Endothelial cell of umbilical vein (primary cell): ENCODE measurements around the gene GAP43. TPM values are rescaled to one million over a fixed set of nuclear protein-coding genes. Genes with fewer than 3 reads are reported as not detected.

ENCODE experiments used
- BruUV-seq: library from RNA; stranded (reverse); fragments of 400-500 nt; replicated peaks from 2 replicates; lab custom pipeline; 2021; lab: Mats Ljungman, UMichigan
- CTCF ChIA-PET: fragments of 300-600, 350-600 bp; sonication (Branson Sonifier 250); formaldehyde crosslinking; loops from one replicate; lab custom pipeline; 2021; ENCODE audit warnings: antibody characterized with exemption, inconsistent platforms; lab: Charles Lee
- POLR2A ChIA-PET: fragments of 300-600, 350-600 bp; sonication (Branson Sonifier 250); formaldehyde crosslinking; loops from one replicate; lab custom pipeline; 2021; ENCODE audit warnings: antibody characterized with exemption, inconsistent platforms; lab: Charles Lee
- DNase-seq: peaks from one replicate; pipeline ENCODE4 v3.0.0-alpha.2; 2011; ENCODE audit warnings: low read depth, low spot score
- FAIRE-seq: peaks from 2 replicates; lab custom pipeline; 2011; peaks lifted over from hg19 to GRCh38; lab: Jason Lieb, UNC
- H2AFZ ChIP-seq: 2 replicates; pipeline ENCODE4 v1.6.0; 2012; ENCODE audit warnings: low read depth, low read length, control low read depth, inconsistent platforms
- H3K27ac ChIP-seq: 2 replicates; pipeline ENCODE4 v1.5.1; 2011; ENCODE audit warnings: low read depth, mild to moderate bottlenecking, control low read depth, low read length, moderate library complexity; ENCODE audit not compliant: insufficient read depth
- H3K27me3 ChIP-seq, 2 experiments: 2 replicates each; pipeline versions ENCODE4 v1.6.0 to v1.6.1; 2011; ENCODE audit warnings: low read length in 2 of 2, mixed read lengths in 1 of 2; ENCODE audit not compliant: control insufficient read depth in 2 of 2, insufficient read depth in 2 of 2
- H3K36me3 ChIP-seq, 2 experiments: 2 replicates in 1 of 2; 3 replicates in 1 of 2; pipeline ENCODE4 v1.5.1; 2011; ENCODE audit warnings: low read length in 2 of 2, mild to moderate bottlenecking in 1 of 2, moderate library complexity in 1 of 2; ENCODE audit not compliant: control insufficient read depth in 2 of 2, insufficient read depth in 2 of 2; ENCODE audit errors: extremely low read depth in 1 of 2
- H3K4me1 ChIP-seq: 3 replicates; pipeline ENCODE4 v1.5.1; 2011; ENCODE audit warnings: mild to moderate bottlenecking, low read length; ENCODE audit not compliant: control insufficient read depth, insufficient read depth; ENCODE audit errors: extremely low read depth
- H3K4me2 ChIP-seq: 2 replicates; pipeline ENCODE4 v1.6.1; 2011; ENCODE audit warnings: low read length, control low read depth, mixed read lengths; ENCODE audit not compliant: insufficient read depth
- H3K4me3 ChIP-seq, 3 experiments: fragments of 200-600 bp in 1 of 3; sonication (generic), shearing (Covaris generic) in 1 of 3; replicated peaks in 1 of 3; 2 replicates each; pipeline ENCODE4 v1.5.1; 2011 to 2016; ENCODE audit warnings: control low read depth in 3 of 3, low read length in 3 of 3, mild to moderate bottlenecking in 2 of 3, inconsistent platforms in 1 of 3, low read depth in 1 of 3, moderate library complexity in 1 of 3; ENCODE audit not compliant: insufficient read depth in 1 of 3
- H3K79me2 ChIP-seq: 2 replicates; pipeline ENCODE4 v1.6.0; 2012; ENCODE audit warnings: low read length, inconsistent platforms; ENCODE audit not compliant: control insufficient read depth, insufficient read depth
- H3K9ac ChIP-seq: replicated peaks from 2 replicates; pipeline ENCODE3; 2011; ENCODE audit warnings: low read length, control low read depth; ENCODE audit not compliant: insufficient read depth; ENCODE audit errors: extremely low read depth
- H3K9me1 ChIP-seq: replicated peaks from 3 replicates; pipeline ENCODE4 v1.6.0; 2011; ENCODE audit warnings: mild to moderate bottlenecking, low read length; ENCODE audit not compliant: control insufficient read depth, insufficient read depth; ENCODE audit errors: extremely low read depth
- H3K9me3 ChIP-seq: replicated peaks from 2 replicates; pipeline ENCODE4 v1.5.1; 2012; ENCODE audit warnings: low read length, inconsistent platforms; ENCODE audit not compliant: control insufficient read depth, insufficient read depth
- H4K20me1 ChIP-seq: replicated peaks from 2 replicates; pipeline ENCODE3; 2011; ENCODE audit warnings: mild to moderate bottlenecking, low read length; ENCODE audit not compliant: control insufficient read depth, insufficient read depth; ENCODE audit errors: extremely low read depth
- EZH2 ChIP-seq: IDR thresholded peaks from 2 replicates; pipeline ENCODE4 v1.6.1; 2012; ENCODE audit warnings: borderline replicate concordance, low read depth, mild to moderate bottlenecking, moderate library complexity, low read length, inconsistent platforms; ENCODE audit not compliant: severe bottlenecking
- FOS ChIP-seq: IDR thresholded peaks from 2 replicates; pipeline ENCODE4 v1.6.1; 2011; ENCODE audit warnings: mild to moderate bottlenecking, low read length, moderate library complexity, borderline replicate concordance; ENCODE audit not compliant: insufficient read depth
- GATA2 ChIP-seq: IDR thresholded peaks from 2 replicates; pipeline ENCODE4 v1.7.0; 2011; ENCODE audit warnings: low read depth, mild to moderate bottlenecking, moderate library complexity, mixed read lengths, low read length; ENCODE audit not compliant: insufficient read length, insufficient read depth
- JUN ChIP-seq: IDR thresholded peaks from 2 replicates; pipeline ENCODE4 v1.6.1; 2011; ENCODE audit warnings: borderline replicate concordance, low read depth; ENCODE audit not compliant: insufficient read length, insufficient read depth
- MYC ChIP-seq: IDR thresholded peaks from one replicate; pipeline ENCODE4 v1.6.1; 2011; ENCODE audit warnings: mild to moderate bottlenecking, low read depth, low read length
- POLR2A ChIP-seq: IDR thresholded peaks from 2 replicates; pipeline ENCODE4 v1.6.1; 2012; ENCODE audit warnings: low read depth, mild to moderate bottlenecking, control low read depth, low read length
- POLR2AphosphoS5 ChIP-seq: IDR thresholded peaks from 2 replicates; pipeline ENCODE4 v1.6.1; 2012; ENCODE audit warnings: low read depth, mild to moderate bottlenecking, control low read depth, low read length, moderate library complexity; ENCODE audit not compliant: insufficient read depth
- dilution Hi-C: fragments of 300-500 bp; cut with MboI; formaldehyde crosslinking; loops from one replicate; pipeline ENCODE4 v1.15.0; 2019; ENCODE audit warnings: low sequenced_read_pairs; ENCODE audit not compliant: extremely low pct_ligation_motif_present
- intact Hi-C: fragments of 100-400 bp; cut with micrococcal nuclease; formaldehyde crosslinking; loops from one replicate; pipeline ENCODE4 v1.10.0; 2022
- polyA plus RNA-seq, 4 experiments: library from polyadenylated mRNA; depleted of rRNA in 3 of 4; stranded (reverse) in 3 of 4; unstranded in 1 of 4; fragments of >200 nt; gene quantifications; 2 replicates each; pipeline versions ENCODE4 v1.2.1 to v1.2.3, GENCODE V29; 2011 to 2012; ENCODE audit warnings: missing spikeins in 1 of 4
- total RNA-seq: library from RNA; stranded (reverse); gene quantifications from 2 replicates; pipeline ENCODE4 v1.2.3, GENCODE V29; 2021
- TF ChIP-seq, protein P1 (sequence below), 2 donors: IDR thresholded peaks; 1 replicate in 1 of 2; 2 replicates in 1 of 2; pipeline ENCODE4 v1.5.1; 2011; ENCODE audit warnings: low read length in 2 of 2, mild to moderate bottlenecking in 2 of 2, moderate library complexity in 2 of 2, control low read depth in 1 of 2, inconsistent platforms in 1 of 2, low read depth in 1 of 2; ENCODE audit not compliant: insufficient read depth in 1 of 2; ENCODE audit errors: extremely low read depth in 1 of 2

GAP43 gene
- total and polyA plus RNA-seq, 2 donors (not counting 3 experiments of a cell fraction or from before 2014, with no cell fraction given): 0.06 TPM; not detected in 1

GRCh38 chr3:115692887-115693524, 69.7 kb downstream of the GAP43 start:
- no peak overlapping the region for H2AFZ ChIP-seq
- intact Hi-C loops (loop anchor here (1.0 to 10.0 kb wide), 10 partner anchors 35 to 1308 kb away; partner anchors contain the start of gene ZBTB20), dilution Hi-C loops (no loop called here)
- H3K36me3 ChIP-seq: no peaks in the 10 kb centered on the region
- H3K27me3 ChIP-seq: no peaks in the 10 kb centered on the region
- no peak overlapping the region for H3K27ac ChIP-seq
- DNase-seq: peak; percentile 72
- no TSS peak for BruUV-seq
- peak; percentile 88 for FAIRE-seq
- no peaks in the 10 kb centered on the region for H3K4me1 ChIP-seq
- H4K20me1 ChIP-seq: no peaks in the 10 kb centered on the region
- no peaks in the 10 kb centered on the region for H3K9me3 ChIP-seq
- no peaks in the 10 kb centered on the region for H3K9me1 ChIP-seq
- H3K4me3 ChIP-seq: no peak overlapping the region
- TF ChIP-seq POLR2A: no peak
- no peak for TF ChIP-seq GATA2
- TF ChIP-seq JUN: no peak
- TF ChIP-seq FOS: no peak
- no peak for TF ChIP-seq EZH2
- no peak for TF ChIP-seq MYC
- no peak for TF ChIP-seq POLR2AphosphoS5
- TF ChIP-seq, protein P1, sequence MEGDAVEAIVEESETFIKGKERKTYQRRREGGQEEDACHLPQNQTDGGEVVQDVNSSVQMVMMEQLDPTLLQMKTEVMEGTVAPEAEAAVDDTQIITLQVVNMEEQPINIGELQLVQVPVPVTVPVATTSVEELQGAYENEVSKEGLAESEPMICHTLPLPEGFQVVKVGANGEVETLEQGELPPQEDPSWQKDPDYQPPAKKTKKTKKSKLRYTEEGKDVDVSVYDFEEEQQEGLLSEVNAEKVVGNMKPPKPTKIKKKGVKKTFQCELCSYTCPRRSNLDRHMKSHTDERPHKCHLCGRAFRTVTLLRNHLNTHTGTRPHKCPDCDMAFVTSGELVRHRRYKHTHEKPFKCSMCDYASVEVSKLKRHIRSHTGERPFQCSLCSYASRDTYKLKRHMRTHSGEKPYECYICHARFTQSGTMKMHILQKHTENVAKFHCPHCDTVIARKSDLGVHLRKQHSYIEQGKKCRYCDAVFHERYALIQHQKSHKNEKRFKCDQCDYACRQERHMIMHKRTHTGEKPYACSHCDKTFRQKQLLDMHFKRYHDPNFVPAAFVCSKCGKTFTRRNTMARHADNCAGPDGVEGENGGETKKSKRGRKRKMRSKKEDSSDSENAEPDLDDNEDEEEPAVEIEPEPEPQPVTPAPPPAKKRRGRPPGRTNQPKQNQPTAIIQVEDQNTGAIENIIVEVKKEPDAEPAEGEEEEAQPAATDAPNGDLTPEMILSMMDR (IDR thresholded peaks at IDR 0.05; ENCODE audit: extremely low read depth in 1 of 2, insufficient read depth in 1 of 2, low read depth in 1 of 2, low read length in 2 of 2): peak; percentile 75 to 77
- CTCF ChIA-PET: interaction anchor here (0.6 to 2.4 kb wide), 21 partner anchors 12 to 866 kb away, joined by 3 to 91 read pairs (median 4); no protein-coding TSS in a partner anchor
- POLR2A ChIA-PET: no interaction called here
- no peaks in the 10 kb centered on the region for H3K79me2 ChIP-seq
- no peak overlapping the region for H3K9ac ChIP-seq
- H3K4me2 ChIP-seq: no peak overlapping the region
